Measurements from ENCODE around the gene LTBP4.

DNA sequence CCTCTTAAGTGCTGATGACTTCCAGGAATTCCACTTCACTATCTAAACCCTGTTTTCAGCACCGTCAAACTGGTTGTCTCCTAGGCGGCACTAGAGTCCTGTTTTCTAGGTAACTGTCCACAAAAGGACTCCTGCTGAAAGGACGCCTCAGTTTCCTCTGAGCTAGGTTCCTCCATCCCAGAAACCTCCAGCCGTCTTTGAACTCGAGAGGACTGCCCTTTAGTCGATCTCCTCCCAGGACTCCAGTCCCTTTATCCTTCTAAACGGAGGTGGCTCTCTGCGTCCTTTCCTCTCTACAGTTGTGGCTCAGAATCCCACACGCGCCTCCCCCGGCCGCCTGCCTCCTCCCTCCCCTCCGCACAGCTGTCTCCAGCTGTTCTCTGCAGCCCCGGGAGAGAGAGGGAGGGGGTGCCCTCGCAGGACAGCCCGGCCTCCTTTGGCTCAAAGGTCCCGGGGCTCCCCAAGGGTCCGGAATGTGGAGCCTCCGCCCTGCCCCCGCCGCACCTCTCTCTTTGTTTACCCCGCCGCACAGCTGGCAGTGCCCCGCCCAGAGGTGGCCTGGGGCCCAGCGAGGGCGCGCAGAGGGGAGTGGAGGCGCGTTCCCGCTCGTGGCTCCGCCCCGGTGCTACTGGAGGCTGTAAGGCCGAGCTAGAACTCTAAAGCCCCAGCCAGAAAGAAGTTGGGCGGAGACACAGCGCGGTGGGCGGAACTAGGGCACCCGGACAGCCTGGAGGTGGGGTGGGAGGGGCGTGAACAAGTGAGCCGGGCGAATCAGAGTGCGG, 2.4 kb downstream of the LTBP4 start:
- no peak for TF ChIP-seq CTCF (IDR thresholded peaks at IDR 0.05; ENCODE audit: insufficient read depth, low read length)
- TF ChIP-seq POLR2AphosphoS5 (IDR thresholded peaks at IDR 0.05; ENCODE audit: low read depth): no peak

All from HL-60 (cell line).